CD4-positive, alpha-beta memory T cell (primary cell): ENCODE measurements around the gene KLC3. TPM values are rescaled to one million over a fixed set of nuclear protein-coding genes. Genes with fewer than 3 reads are reported as not detected.

Source experiments
- CTCF ChIA-PET: fragments of 350-600 bp; sonication (Branson Sonifier 250); formaldehyde crosslinking; loops from one replicate; lab custom pipeline; 2021; ENCODE audit warnings: inconsistent platforms; ENCODE audit not compliant: partially characterized antibody; lab: Charles Lee
- POLR2A ChIA-PET: fragments of 350-600 bp; sonication (Branson Sonifier 250); formaldehyde crosslinking; loops from one replicate; lab custom pipeline; 2021; ENCODE audit not compliant: partially characterized antibody; lab: Charles Lee
- DNase-seq, 5 donors: peaks; one replicate each; pipeline versions ENCODE4 v3.0.0 to v3.0.0-alpha.2; 2020 to 2022; ENCODE audit warnings: mixed read lengths in 1 of 5
- H3K27ac ChIP-seq: one replicate; pipeline ENCODE4 v1.7.0; 2013; ENCODE audit warnings: low read depth, low read length
- H3K27me3 ChIP-seq: 2 replicates; pipeline ENCODE4 v1.7.0; 2013; ENCODE audit warnings: mild to moderate bottlenecking, low read length, moderate library complexity; ENCODE audit not compliant: insufficient read depth
- H3K36me3 ChIP-seq: 2 replicates; pipeline ENCODE4 v1.7.0; 2013; ENCODE audit warnings: mild to moderate bottlenecking, low read length, moderate library complexity; ENCODE audit not compliant: insufficient read depth
- H3K4me1 ChIP-seq: 2 replicates; pipeline ENCODE4 v1.7.0; 2013; ENCODE audit warnings: mild to moderate bottlenecking, low read length, moderate library complexity; ENCODE audit not compliant: insufficient read depth
- H3K4me3 ChIP-seq, 2 donors: one replicate each; pipeline ENCODE4 v1.7.0; 2013; ENCODE audit warnings: low read length in 2 of 2, mild to moderate bottlenecking in 1 of 2
- H3K9me3 ChIP-seq, 2 donors: one replicate each; pipeline ENCODE4 v1.7.0; 2013; ENCODE audit warnings: low read length in 2 of 2, control low read depth in 1 of 2; ENCODE audit not compliant: control insufficient read depth in 1 of 2
- H3K27ac Mint-ChIP-seq, 7 donors: one replicate each; pipeline ENCODE4 v1.8.0; 2020 to 2021; ENCODE audit warnings: mixed read lengths in 7 of 7, mild to moderate bottlenecking in 6 of 7, inconsistent platforms in 3 of 7, moderate library complexity in 3 of 7
- H3K27me3 Mint-ChIP-seq, 2 donors: one replicate each; pipeline ENCODE4 v1.8.0; 2020 to 2021; ENCODE audit warnings: mixed read lengths in 2 of 2
- H3K36me3 Mint-ChIP-seq, 2 donors: one replicate each; pipeline ENCODE4 v1.8.0; 2020 to 2021; ENCODE audit warnings: mixed read lengths in 2 of 2, inconsistent platforms in 1 of 2, mild to moderate bottlenecking in 1 of 2
- H3K4me1 Mint-ChIP-seq, 4 donors: one replicate each; pipeline ENCODE4 v1.8.0; 2020 to 2021; ENCODE audit warnings: mixed read lengths in 4 of 4, mild to moderate bottlenecking in 1 of 4
- H3K4me3 Mint-ChIP-seq, 8 donors: one replicate each; pipeline ENCODE4 v1.8.0; 2020 to 2021; ENCODE audit warnings: mixed read lengths in 8 of 8, mild to moderate bottlenecking in 7 of 8, moderate library complexity in 6 of 8, inconsistent platforms in 3 of 8
- H3K9me3 Mint-ChIP-seq, 8 donors: one replicate each; pipeline ENCODE4 v1.8.0; 2020 to 2021; ENCODE audit warnings: mixed read lengths in 8 of 8, mild to moderate bottlenecking in 5 of 8, inconsistent platforms in 3 of 8, moderate library complexity in 1 of 8
- intact Hi-C: fragments of 100-400 bp; cut with micrococcal nuclease; formaldehyde crosslinking; loops from one replicate; pipeline ENCODE4 v1.15.1; 2023
- polyA plus RNA-seq, 2 donors: library from polyadenylated mRNA; unstranded; fragments of 300-500 nt; fragmentation: Illumina TruSeq; gene quantifications; one replicate each; pipeline ENCODE4 v1.2.3, GENCODE V29; 2021
- total RNA-seq, 2 experiments: library from RNA; stranded (reverse); gene quantifications; one replicate each; pipeline ENCODE4 v1.2.3, GENCODE V29; 2021

The KLC3 gene
- not detected for total RNA-seq
- not detected for polyA plus RNA-seq

DNA sequence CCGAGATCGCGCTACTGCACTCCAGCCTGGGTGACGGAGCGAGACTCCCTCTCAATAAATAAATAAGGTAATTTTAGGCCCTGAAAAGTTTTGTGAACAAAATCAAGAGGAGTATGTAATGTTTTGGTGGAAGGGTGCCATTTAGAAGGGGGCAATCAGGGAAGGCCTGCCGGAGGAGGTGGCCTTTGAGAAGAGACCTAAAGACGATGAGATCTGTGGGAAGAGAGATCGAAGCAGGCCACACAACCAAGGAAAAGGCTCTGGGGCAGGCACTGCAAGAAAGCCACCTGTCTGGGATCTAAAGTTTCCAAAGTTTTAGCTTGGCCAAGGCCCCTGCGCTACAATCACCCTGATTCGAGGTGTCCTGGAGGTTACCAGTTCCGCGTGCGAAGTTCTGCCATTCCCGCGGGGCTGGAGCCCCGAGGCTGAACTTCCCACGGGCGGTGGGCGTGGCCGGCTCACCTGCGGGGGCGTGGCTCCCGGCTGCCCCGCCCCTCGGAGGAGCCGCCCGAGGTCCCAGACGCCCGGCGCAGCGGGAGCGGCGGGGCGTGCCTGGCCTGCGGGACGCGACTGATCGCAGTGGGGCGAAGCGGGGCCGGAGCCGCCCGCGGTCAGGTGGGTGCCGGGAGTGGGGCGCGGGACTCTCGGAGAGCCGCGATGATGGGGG is at the start of gene KLC3:
Gene KLC3 (plus strand): TSS at position 519 of the 667 bp plus-strand sequence. CDS start 4,792 bp downstream, outside the sequence.
- no peaks in the 10 kb centered on the region for H3K9me3 ChIP-seq
- Mint-ChIP-seq H3K9me3 (no peaks in the 10 kb centered on the region), H3K4me1 (peaks cover 2 to 6% (median 4%) of the 10 kb centered on the region in 4 donors), H3K27ac (no peak within 1 kb of the TSS), H3K36me3 (no peaks in the 10 kb centered on the region), H3K4me3 (peak within 1 kb of the TSS; percentile 16 to 77 (median 37)), H3K27me3 (peaks cover 20 to 26% of the 10 kb centered on the region in 2 donors)
- no peaks in the 10 kb centered on the region for H3K36me3 ChIP-seq
- CTCF ChIA-PET, result no interaction called here
- intact Hi-C loops, result no loop called here
- no peaks in the 10 kb centered on the region for H3K4me1 ChIP-seq
- H3K27me3 ChIP-seq, result peaks cover 5% of the 10 kb centered on the region
- H3K27ac ChIP-seq, result no peak within 1 kb of the TSS
- POLR2A ChIA-PET, result no interaction called here
- peak in 4 of 5 donors; percentile 21 to 42 (median 31) for DNase-seq
- no peak within 1 kb of the TSS for H3K4me3 ChIP-seq

DNA sequence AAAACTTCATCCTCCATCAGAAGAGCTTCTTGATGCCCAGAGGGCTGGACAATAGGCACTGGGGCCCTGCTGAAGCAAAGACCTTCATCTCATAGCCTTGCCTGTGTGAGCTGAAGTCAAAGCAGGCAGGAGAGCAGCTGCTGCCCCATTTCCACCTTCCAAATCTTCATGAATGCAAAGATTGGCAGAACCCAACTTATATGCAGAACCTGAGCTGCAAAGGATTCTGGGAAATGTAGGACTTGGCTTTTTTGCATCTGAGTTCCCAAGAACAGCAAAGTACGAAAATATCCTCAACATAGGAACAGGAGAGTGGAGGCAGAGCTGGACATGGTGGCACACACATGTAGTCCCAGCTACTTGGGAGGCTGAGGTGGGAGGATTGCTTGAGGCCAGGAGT is 48.7 kb upstream of the KLC3 start:
- no peak overlapping the region for H3K4me3 ChIP-seq
- H3K27ac ChIP-seq, result no peak overlapping the region
- Mint-ChIP-seq H3K36me3 (peaks cover 41 to 49% of the 10 kb centered on the region in 2 donors), H3K9me3 (peaks cover 0 to 2% (median 0%) of the 10 kb centered on the region in 8 donors), H3K27me3 (no peaks in the 10 kb centered on the region), H3K4me3 (no peak overlapping the region), H3K4me1 (no peaks in the 10 kb centered on the region), H3K27ac (no peak overlapping the region)
- no peaks in the 10 kb centered on the region for H3K27me3 ChIP-seq
- H3K36me3 ChIP-seq, result no peaks in the 10 kb centered on the region
- intact Hi-C loops, result no loop called here
- DNase-seq, result no peak
- no peaks in the 10 kb centered on the region for H3K4me1 ChIP-seq
- ChIA-PET POLR2A (no interaction called here), CTCF (no interaction called here)
- H3K9me3 ChIP-seq, result no peaks in the 10 kb centered on the region

DNA sequence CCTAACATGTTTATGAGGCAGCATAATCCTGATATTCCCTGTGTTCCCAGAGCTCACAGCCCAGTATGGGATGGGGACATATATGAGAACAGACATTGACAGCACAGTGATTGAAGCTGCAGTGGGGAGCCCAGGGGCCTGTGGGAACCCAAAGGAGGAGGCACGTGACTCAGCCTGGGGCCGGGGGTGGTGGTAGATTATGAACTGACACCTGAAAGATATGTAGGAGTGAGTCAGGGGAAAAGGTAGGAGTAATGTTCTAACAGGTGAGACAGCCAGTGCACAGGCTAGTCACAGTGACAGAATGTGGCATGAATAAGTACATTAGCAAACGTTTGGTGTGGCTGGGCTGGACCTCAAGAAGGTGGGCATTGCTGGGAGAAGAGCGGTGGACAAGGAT is 46.9 kb upstream of the KLC3 start:
- no peak overlapping the region for H3K27ac ChIP-seq
- Mint-ChIP-seq H3K27me3 (no peaks in the 10 kb centered on the region), H3K4me3 (peak overlapping the region in 1 of 8 donors; percentile 41), H3K9me3 (peaks cover 0 to 2% (median 0%) of the 10 kb centered on the region in 8 donors), H3K36me3 (peaks cover 50 to 56% of the 10 kb centered on the region in 2 donors), H3K4me1 (no peaks in the 10 kb centered on the region), H3K27ac (peak overlapping the region in 1 of 7 donors; percentile 43)
- no peaks in the 10 kb centered on the region for H3K9me3 ChIP-seq
- H3K4me1 ChIP-seq, result no peaks in the 10 kb centered on the region
- DNase-seq, result no peak
- H3K4me3 ChIP-seq, result no peak overlapping the region
- no peaks in the 10 kb centered on the region for H3K27me3 ChIP-seq
- ChIA-PET POLR2A (no interaction called here), CTCF (no interaction called here)
- intact Hi-C loops, result no loop called here
- H3K36me3 ChIP-seq, result no peaks in the 10 kb centered on the region

DNA sequence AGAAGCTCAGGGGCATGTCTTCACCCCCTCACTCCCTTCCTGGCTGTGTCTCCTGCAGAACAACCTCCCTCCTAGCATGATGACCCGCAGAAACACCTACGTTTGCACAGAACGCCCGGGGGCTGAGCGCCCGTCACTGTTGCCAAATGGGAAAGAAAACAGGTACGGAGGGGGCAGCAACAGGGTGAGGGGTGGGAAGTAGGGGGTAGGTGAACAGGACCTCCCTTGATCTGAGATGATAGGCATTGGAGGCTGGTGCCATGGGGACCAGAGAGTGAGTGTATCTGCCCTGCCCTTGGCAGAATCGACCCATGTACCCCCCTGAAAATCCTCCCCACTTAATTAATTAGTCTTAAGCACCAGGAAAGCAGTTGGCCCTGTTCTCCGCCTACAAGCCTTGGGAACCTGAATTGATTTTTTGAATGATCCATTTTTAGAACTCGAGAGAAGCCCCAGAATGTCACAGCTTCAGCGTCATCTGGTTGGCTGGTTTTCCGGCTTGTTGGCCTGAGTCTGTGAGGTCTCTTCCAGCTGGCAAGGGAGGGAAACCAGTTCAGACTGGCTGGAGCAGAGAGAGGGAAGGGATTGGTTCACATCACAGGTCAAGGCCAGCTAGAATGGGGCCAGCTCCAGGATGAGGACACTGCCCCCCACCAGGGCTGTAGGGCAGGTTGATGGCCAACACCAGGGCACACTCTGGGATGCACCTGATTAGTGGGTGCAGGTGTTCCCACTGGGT is 46.1 kb upstream of the KLC3 start:
- Histone ChIP-seq H3K4me1 (no peaks in the 10 kb centered on the region), H3K27ac (no peak overlapping the region), H3K9me3 (no peaks in the 10 kb centered on the region), H3K4me3 (no peak overlapping the region), H3K27me3 (no peaks in the 10 kb centered on the region), H3K36me3 (peaks cover 3% of the 10 kb centered on the region)
- ChIA-PET POLR2A (no interaction called here), CTCF (no interaction called here)
- Mint-ChIP-seq H3K4me3 (no peak overlapping the region), H3K27ac (peak overlapping the region in 1 of 7 donors; percentile 17), H3K4me1 (peaks cover 0 to 1% (median 0%) of the 10 kb centered on the region in 4 donors), H3K27me3 (no peaks in the 10 kb centered on the region), H3K36me3 (peaks cover 52 to 60% of the 10 kb centered on the region in 2 donors), H3K9me3 (peaks cover 0 to 2% (median 0%) of the 10 kb centered on the region in 8 donors)
- DNase-seq, result no peak
- intact Hi-C loops, result no loop called here

DNA sequence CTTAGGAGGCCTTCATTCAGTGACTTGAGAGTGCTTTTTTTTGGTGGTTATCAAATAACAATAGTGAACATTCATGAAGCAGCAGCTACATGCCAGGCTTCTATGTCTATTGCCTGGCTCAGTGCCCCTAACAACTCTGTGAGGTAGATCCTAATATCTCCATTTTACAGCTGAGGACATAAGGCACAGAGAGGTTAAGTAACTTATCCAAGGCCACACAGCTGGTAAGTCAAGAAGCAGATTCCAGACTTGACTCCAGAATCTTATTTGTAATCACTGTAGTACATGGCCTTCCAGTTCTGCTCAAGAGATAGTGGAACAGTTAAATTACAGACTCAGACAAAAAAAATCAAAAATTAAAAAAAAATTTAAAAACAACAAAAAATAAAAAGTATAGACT is 44.7 kb upstream of the KLC3 start:
- CTCF ChIA-PET, result no interaction called here
- Histone ChIP-seq H3K36me3 (peaks cover 4% of the 10 kb centered on the region), H3K9me3 (no peaks in the 10 kb centered on the region), H3K4me1 (no peaks in the 10 kb centered on the region), H3K27ac (no peak overlapping the region), H3K27me3 (no peaks in the 10 kb centered on the region), H3K4me3 (no peak overlapping the region)
- Mint-ChIP-seq H3K9me3 (peaks cover 0 to 2% (median 0%) of the 10 kb centered on the region in 8 donors), H3K27me3 (no peaks in the 10 kb centered on the region), H3K36me3 (peaks cover 53 to 67% of the 10 kb centered on the region in 2 donors), H3K4me1 (peaks cover 0 to 1% (median 0%) of the 10 kb centered on the region in 4 donors), H3K27ac (no peak overlapping the region), H3K4me3 (no peak overlapping the region)
- intact Hi-C loops, result no loop called here
- POLR2A ChIA-PET, result no interaction called here
- no peak for DNase-seq

DNA sequence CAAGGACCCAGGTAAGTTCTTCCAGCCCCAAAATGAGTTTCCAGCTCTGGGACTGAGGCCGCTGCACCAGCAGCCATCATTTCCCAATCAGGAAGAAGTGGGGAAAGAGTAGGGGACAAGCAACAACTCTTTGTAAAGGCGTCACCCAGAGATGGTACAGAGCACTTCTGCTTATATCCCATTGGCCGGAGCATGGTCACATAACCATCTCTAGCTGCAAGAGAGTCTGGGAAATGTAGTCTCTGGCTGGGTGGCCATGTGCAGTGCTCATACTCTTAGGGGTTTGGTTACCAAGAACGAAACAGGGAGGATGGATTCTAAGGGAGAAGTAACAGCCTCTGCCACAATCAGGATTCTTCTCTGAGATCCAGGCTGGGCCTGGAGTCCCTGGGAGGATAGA is 44.2 kb upstream of the KLC3 start:
- Mint-ChIP-seq H3K4me1 (peaks cover 0 to 1% (median 0%) of the 10 kb centered on the region in 4 donors), H3K9me3 (peaks cover 0 to 2% (median 0%) of the 10 kb centered on the region in 8 donors), H3K4me3 (no peak overlapping the region), H3K27ac (peak overlapping the region in 1 of 7 donors; percentile 42), H3K27me3 (no peaks in the 10 kb centered on the region), H3K36me3 (peaks cover 50 to 64% of the 10 kb centered on the region in 2 donors)
- intact Hi-C loops, result no loop called here
- peaks cover 4% of the 10 kb centered on the region for H3K36me3 ChIP-seq
- no peak overlapping the region for H3K4me3 ChIP-seq
- ChIA-PET CTCF (no interaction called here), POLR2A (no interaction called here)
- H3K4me1 ChIP-seq, result no peaks in the 10 kb centered on the region
- H3K27me3 ChIP-seq, result no peaks in the 10 kb centered on the region
- H3K27ac ChIP-seq, result no peak overlapping the region
- DNase-seq, result no peak
- H3K9me3 ChIP-seq, result no peaks in the 10 kb centered on the region

DNA sequence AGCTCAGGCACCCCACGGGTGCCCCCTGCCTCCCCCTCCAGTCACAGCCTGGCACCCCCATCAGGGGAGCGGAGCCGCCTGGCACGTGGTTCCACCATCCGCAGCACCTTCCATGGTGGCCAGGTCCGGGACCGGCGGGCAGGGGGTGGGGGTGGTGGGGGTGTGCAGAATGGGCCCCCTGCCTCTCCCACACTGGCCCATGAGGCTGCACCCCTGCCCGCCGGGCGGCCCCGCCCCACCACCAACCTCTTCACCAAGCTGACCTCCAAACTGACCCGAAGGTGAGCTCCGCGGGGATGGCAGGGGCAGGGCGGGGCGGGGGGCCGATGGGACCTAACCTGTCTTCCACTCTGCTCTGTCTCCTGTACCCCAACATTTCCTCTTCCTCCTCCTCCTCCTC is 42.9 kb upstream of the KLC3 start:
- Mint-ChIP-seq H3K9me3 (no peaks in the 10 kb centered on the region), H3K4me3 (no peak overlapping the region), H3K27ac (no peak overlapping the region), H3K27me3 (no peaks in the 10 kb centered on the region), H3K4me1 (peaks cover 0 to 1% (median 0%) of the 10 kb centered on the region in 4 donors), H3K36me3 (peaks cover 41 to 54% of the 10 kb centered on the region in 2 donors)
- ChIA-PET CTCF (no interaction called here), POLR2A (no interaction called here)
- Histone ChIP-seq H3K4me3 (no peak overlapping the region), H3K27me3 (no peaks in the 10 kb centered on the region), H3K4me1 (no peaks in the 10 kb centered on the region), H3K9me3 (no peaks in the 10 kb centered on the region), H3K27ac (no peak overlapping the region), H3K36me3 (peaks cover 4% of the 10 kb centered on the region)
- intact Hi-C loops, result no loop called here
- DNase-seq, result no peak
